Retinal pigment epithelial cell (primary cell): ENCODE measurements around the gene PPP4R1.

Source experiments
- DNase-seq: peaks from one replicate; pipeline ENCODE4 v3.0.0-alpha.2; 2010; ENCODE audit warnings: low read depth
- H3K4me3 ChIP-seq: 2 replicates; pipeline ENCODE4 v1.5.1; 2011; ENCODE audit warnings: mild to moderate bottlenecking, low read length, control low read depth, moderate library complexity
- TF ChIP-seq, protein P1 (sequence below): conservative IDR thresholded peaks from 2 replicates; pipeline ENCODE4 v1.5.1; 2011; ENCODE audit warnings: low read depth, low read length, control low read depth, inconsistent platforms

Gene PPP4R1

DNA sequence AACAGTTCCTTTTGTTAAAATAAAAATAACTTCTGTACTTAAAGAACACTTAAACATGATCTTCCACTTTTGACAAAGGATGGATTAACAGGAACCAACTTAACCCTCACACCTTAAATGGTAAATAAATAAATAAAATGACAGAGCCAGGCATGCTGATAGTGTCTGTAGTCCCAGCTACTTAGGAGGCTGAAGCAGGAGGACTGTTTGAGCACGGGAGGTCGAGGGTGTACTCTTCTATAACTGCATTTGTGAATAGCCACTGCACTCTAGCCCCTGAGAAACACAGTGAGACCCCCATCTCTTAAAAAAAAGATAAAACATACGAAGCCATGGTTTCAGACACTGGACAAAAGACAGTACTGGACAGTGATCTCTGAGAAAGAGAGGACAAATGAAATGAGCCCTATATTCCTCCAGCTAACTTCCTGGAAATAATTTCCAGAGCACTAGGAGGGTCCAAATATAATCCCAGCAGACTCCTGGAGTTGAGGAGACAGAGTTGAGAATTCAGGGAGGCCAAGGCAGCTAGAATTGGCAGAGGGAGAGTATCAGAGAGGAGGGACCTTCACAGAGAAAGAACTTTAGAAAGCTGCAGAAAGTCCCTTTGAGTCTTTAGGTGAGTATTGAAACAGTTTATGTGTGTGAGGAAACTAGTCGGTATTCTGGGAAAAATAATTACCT is 17.4 kb downstream of the PPP4R1 start:
- DNase-seq, result no peak
- TF ChIP-seq, protein P1, sequence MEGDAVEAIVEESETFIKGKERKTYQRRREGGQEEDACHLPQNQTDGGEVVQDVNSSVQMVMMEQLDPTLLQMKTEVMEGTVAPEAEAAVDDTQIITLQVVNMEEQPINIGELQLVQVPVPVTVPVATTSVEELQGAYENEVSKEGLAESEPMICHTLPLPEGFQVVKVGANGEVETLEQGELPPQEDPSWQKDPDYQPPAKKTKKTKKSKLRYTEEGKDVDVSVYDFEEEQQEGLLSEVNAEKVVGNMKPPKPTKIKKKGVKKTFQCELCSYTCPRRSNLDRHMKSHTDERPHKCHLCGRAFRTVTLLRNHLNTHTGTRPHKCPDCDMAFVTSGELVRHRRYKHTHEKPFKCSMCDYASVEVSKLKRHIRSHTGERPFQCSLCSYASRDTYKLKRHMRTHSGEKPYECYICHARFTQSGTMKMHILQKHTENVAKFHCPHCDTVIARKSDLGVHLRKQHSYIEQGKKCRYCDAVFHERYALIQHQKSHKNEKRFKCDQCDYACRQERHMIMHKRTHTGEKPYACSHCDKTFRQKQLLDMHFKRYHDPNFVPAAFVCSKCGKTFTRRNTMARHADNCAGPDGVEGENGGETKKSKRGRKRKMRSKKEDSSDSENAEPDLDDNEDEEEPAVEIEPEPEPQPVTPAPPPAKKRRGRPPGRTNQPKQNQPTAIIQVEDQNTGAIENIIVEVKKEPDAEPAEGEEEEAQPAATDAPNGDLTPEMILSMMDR, result no peak

DNA sequence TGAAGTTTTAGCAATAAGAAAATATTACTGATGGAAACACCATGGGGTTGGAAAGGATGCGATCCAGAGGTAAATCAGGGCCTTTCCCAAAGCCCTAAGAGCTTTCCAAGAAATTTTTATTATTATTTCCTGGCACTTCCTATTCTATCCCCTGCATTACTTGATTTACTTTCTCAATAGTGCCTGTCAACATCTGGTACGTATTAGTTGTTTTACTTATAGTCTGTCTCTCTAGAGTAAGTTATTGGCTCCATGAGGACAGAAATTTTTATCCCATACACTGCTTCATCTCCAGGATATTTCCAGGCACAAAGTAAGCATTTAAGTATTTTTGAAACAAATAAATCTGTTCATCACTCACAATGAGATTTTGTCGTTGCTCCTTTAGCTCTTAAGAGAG is 18.1 kb downstream of the PPP4R1 start:
- no peak overlapping the region for H3K4me3 ChIP-seq
- no peak for DNase-seq
- TF ChIP-seq, protein P1, result no peak

More for the DNA sequence above, 17.4 kb downstream of the PPP4R1 start:
- no peak overlapping the region for H3K4me3 ChIP-seq

DNA sequence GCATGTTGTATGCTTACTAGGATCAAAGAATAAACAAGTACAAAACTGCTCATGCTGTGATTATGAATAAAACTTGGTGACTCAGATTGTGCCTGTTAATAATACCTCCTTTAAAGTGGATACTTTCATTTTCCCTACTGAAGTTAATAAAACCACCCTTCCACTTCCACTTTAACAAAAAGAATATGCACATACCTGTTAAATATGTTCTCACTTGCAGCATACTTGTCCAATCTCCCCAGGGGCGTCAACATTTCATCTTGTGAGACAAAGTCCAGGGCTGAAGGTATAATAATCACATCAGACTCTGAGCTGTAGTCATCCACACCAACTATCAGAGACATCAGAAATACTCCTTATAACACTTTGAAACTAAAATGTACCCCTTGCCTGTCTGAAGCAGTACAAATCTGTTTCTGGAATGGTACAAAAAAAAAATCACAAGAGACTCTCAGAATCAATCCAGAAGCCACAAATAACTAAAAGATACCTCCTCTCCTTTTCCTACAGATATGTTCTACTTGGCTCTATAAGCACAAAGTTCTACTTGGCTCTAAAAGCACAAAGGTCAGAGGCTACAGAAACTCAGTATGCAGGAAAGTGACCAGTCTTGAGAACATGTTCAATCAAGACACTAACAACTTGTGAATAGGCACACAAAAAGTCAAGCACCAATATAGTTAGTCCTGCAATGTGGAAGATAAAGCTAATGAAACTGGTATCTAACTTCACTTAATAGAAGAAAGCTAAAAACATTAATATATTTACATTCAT is 19.3 kb downstream of the PPP4R1 start:
- H3K4me3 ChIP-seq, result no peak overlapping the region
- no peak for DNase-seq
- TF ChIP-seq, protein P1, result no peak

DNA sequence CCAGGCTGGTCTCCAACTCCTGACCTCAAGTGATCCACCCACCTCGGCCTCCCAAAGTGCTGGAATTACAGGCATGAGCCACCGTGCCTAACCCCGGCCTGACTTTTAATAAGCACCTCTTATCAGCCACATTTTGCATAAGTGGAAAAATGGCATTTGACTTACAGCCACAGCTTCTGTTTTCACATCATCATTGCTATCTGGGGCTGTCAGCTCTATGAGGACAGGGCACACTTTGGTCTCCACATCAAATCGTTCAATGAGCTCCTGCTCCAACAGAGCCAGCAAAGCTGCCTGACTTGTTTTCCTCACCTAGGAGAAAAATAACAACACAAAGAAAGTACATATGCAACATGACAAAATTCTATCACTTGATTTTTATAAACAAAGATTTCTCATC is 26.4 kb downstream of the PPP4R1 start:
- DNase-seq, result no peak
- no peak overlapping the region for H3K4me3 ChIP-seq
- TF ChIP-seq, protein P1, result no peak

DNA sequence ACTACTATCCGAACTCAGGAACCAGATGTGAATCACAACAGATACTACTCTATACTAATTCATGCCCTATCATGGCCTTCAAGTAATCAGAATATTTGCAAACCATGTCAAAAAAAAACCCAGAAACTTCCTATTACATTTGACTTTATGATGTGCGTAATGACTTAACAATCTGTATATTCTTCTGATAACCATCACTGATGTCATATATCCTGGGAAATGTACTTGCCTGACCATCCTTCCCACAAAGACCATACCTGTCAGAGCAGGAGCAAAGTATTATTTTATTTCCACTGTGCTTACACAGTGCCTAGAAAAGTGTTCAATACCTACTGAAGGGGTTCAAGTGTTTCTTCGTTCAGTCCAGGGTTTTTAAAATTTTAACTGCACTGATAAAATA is 27.5 kb downstream of the PPP4R1 start:
- no peak overlapping the region for H3K4me3 ChIP-seq
- DNase-seq, result no peak
- TF ChIP-seq, protein P1, result no peak

DNA sequence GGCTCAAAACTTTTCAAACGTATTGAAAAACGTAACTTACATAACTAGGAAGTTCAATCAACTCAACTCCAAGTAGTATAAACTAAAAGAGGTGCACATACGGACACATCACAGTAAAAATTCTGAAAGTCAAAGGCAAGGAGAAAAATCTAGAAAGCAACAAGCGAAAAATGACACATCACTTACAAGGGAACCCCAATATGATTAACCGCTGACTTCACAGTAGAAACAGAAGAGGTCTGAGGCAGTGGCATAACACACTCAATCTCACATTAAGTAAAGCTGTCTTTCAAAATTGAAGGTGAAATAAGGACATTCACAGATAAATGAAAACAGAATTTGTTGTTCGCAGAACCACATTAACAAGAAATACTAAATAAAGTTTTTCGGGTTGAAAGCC is 32.7 kb downstream of the PPP4R1 start:
- DNase-seq, result no peak
- no peak overlapping the region for H3K4me3 ChIP-seq
- TF ChIP-seq, protein P1, result no peak

DNA sequence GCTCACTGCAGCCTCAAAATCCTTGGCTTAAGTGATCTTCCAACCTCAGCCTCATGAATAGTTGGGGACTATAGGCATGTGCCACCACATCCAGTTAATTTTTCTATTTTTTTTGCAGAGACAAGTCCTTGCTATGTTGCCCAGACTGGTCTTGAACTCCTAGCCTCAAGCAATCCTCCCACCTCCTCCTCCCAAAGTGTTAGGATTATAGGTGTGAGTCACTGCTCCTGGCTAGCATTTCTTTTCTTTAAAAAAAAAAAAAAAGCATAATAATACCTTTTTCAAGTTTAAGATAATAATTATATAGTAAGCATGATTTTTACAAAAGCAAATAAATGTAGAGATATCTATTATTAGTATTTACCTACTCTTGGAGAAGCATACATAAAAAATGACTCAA is 36.1 kb downstream of the PPP4R1 start:
- no peak for DNase-seq
- H3K4me3 ChIP-seq, result no peak overlapping the region
- TF ChIP-seq, protein P1, result no peak
